Measurements from ENCODE around the gene LRRIQ1.
"Not testable (repeated sequence)": the region's sequence is repeated elsewhere in the genome, so short reads cannot be mapped to it uniquely, and the experiment has no call there.

LRRIQ1 gene, protein sequence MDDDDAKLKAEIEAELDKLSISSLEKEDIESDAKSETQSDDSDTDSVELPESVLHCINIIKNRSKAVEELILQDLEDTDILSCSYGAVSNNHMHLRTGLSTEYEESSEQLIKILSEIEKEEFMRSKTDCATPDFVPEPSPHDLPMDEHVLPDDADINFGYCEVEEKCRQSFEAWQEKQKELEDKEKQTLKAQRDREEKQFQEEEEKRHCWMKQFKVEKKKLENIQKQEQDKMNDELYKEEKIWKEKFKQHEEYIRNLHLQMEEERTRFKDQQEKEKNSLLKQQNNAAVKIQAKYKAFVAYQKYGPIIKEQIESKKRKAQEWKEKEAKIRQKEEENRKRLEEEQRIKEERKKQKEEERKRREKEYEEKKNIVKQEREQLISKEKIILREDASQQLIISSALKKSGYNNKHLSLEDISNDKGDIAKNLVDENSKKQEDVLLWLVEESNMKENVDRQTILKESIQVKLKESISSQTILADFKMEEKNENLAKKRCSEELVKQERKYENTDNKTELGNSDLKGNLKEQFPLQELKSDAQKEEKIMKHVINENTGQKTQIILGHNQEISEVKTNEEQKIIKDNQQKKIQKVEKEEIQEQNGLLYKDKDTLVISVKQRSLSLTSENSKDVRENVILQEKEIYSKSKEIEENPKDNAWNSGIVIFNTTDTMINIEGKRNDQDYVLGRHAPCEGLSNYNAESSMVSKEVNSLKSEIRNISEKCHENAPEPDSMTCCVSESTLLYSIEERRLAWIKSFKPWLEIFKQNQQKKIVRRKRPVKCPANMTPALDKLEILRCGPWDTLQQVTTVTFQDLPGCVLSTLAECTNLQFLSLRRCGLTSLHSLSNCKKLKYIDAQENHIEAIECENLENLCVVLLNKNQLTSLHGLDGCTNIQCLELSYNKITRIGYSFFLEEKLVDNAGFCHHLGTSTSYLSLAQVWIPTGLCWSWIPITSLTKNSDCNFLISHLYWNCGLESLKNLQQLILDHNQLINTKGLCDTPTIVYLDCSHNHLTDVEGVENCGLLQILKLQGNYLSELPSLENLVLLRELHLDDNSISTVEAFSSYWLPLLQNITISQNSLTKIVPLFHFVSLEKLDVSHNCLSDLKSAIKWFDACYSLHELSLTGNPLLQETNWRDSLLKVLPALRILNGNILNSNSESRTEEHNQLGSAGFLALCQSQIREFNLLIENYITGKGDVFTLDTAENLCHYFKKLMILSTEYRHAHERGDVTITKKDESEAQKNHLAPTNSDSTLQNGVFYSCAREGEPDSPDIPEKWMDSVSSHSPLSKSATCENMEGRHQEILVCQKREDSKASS (N-terminal part only)

DNA sequence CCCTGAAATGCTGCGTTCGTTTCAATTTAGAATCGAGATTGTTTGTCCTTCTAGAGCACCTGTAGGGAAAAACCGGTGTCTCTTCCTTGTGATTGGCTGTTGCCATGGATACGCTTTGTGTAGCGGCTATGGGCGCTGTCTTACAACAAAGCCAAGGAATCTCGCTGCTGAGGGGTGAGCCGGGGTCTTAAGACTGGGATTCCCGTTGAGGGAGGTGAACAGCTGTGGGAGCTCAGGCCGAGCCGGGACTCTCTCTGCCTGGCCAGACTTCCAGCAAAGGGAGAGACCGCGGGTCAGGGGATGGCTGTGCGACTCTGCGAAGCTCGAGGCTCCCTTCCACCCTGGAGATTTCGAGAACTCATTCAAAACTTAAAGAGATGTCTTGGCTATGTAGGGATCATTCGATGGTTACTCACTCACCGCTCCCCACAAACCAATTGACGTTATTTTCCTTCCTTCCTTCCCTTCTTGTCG lies at the start of gene LRRIQ1, which contains the start of gene TSPAN19:
LRRIQ1 (plus strand) TSS at position 118 of the 474 bp plus-strand sequence. CDS start 1,826 bp downstream, outside the sequence.
TSPAN19 (minus strand) TSS at position 44 of the 474 bp plus-strand sequence. CDS start 6,331 bp downstream, outside the sequence.
- DNase-seq: no peak

DNA sequence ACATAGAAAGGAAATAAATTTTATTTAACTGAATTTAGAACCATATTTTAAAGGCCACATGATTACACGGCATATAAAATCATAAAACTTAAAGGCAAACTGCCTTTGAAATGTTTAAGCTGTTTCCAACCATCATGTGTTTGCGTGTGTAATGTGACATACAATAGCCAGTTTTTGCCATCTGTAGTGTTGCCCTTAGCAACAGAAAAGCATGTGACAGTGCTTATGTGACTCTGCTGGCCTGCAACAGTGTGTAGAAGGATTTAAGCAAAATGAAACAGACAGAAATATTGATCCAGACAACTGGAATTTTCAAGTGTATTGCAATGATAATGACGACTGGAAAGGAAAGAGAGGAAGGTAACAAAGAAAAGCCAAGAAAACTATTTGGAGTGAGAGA lies 49.6 kb upstream of the LRRIQ1 start:
- no peak for DNase-seq

DNA sequence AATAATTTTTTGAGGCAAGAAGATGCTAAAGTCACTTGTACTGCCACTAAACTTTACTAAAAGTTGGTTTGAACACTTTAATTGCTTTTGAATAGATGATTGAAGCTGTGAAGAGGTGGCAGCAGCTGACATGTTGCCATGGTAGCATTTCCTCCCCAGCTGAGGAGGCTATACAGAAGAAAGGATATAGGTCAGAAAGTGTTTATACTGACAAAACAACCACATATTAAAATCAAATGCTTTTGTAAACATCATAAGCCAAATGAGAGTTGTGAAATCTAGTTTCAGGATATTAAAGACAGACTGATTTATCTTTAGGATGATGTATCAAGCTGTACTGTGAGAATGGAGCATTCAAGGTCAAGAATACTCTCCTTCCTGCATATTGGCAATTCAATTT lies 41.7 kb upstream of the LRRIQ1 start:
- DNase-seq: no peak

DNA sequence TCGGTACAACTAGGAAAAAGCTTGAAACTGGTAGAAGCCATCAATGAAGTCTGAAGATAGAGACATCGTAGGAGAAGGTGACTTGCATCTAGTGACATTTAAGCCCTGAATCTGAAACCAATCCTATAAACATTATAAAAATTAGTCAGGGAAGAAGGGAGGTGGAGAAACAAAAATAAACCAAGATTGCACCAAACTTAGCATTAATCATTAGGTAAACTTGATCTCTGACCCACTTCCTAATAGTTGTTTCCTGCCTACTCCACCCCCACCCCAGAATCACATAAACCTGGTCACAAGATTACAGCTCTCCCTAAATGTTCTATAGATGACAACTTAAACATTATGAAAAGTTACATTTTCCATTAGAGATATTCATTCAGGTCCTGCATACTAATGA lies 40.5 kb upstream of the LRRIQ1 start:
- no peak for DNase-seq

DNA sequence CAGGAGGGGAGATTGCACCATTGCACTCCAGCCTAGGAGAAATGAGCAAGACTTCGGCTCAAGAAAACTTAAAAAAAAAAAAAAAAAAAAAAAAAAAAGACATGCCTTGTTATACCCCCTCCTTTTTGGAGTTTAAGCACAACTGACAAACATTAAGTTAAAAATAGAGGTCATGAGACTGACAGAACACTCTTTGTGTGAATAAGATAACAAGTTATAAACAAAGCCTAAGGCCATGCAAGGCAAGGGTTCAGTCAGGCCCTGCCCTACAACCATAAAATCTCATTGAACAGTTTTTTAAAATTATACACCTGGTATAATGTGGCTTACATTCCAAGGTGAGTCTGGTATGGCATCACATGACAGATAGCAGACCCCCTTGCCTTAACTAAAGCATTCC lies 39.4 kb upstream of the LRRIQ1 start:
- DNase-seq: no peak

DNA sequence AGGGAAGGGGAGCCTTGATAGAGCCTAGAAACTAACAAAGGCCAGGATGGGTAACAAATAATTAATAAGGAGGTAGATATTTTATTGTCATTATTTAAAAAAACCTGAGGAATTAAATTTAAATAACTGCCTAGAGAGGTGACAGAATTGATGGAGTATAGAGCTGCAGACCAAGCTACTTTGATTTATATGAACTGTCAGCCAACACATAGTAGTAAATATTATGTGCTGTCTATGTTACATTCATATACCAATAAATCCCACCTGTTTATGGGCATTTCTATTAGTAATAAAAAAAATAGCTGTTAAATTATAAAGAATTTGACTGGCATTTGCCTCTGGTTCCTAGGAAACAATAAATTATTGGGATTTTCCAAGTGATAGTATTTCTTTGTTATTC lies 37.8 kb upstream of the LRRIQ1 start:
- no peak for DNase-seq

DNA sequence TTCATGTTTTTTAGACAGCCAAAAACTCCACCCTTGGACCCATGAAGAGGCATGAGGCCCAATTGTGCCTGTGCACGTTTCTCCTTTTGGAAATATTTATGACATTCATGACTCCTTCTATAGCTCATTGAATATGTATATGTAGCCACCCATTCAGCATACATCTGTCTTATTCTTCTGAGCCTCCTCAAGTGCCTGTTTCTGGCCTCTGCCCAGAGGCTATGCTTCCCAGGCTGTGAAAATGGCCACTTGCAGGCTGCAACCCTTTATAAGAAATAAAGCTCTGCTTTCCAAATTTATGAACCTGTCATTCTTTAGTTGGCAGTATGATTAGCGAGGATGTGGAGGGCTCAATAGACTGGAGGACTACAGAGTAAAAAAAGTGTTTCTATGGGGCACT lies 35.4 kb upstream of the LRRIQ1 start:
- no peak for DNase-seq

DNA sequence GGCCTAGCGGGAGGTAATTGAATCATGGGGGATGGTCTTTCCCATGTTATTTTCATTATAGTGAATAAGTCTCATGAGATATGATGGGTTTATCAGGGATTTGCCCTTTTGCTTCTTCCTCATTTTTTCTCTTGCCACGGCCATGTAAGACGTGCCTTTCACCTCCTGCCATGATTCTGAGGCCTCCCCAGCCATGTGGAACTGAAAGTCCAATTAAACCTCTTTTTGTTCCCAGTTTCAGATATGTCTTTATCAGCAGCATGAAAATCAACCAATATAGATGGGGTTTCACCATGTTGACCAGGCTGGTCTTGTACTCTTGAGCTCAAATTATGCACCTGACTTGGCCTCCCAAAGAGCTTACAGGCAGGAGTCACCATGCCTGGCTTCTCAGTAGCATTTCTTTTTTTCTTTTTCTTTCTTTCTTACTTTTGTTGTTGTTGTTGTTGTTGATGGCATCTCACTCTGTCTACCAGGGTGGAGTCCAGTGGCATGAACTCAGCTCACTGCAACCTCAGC lies 33.3 kb upstream of the LRRIQ1 start:
- no peak for DNase-seq

DNA sequence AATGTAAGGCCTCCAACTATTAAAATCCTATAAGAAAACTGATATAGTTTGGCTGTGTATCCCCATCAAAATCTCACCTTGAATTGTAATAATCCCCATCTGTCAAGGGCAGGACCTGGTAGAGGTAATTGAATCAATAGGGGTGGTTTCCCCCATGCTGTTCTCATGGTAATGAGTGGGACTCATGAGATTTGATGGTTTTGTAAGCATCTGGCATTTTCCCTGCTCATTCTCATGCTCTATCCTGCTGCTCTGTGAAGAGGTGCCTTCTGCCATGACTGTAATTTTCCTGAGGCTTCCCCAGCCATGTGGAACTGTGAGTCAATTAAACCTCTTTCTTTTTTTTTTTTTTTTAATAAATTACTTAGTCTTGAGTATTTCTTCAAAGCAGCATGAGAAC lies 31.9 kb upstream of the LRRIQ1 start:
- DNase-seq: no peak

DNA sequence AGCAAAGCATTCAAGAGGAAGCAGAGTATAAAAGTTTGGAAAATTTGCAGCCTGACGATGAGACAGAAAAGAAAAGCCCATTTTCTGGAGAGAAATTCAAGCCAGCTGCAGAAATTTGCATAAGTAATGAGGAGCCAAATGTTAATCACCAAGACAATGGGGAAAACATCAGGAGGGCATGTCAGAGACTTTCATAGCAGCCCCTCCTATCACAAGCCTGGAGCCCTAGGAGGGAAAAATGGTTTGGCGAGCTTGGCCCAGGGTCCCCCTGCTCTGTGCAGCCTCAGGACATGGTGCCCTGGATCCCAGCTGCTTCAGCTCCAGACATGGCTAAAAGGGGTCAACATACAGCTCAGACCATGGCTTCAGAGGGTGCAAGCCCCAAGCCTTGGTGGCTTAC lies 31.1 kb upstream of the LRRIQ1 start:
- not testable (repeated sequence) for DNase-seq

DNA sequence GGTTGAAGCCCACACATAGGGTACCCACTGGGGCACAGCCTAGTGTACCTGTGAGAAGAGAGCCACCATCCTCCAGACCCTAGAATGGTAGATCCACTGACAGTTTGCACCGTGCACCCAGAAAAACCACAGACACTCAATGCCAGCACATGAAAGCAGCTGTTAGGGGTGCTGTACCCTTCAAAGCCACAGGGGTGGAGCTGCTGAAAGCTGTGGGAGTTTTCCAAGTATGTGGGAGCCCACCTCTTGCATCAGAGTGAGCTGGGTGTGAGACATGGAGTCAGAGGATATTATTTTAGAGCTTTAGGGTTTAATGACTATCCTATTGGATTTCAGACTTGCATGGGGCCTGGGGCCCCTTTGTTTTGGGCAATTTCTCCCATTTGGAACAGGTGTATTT lies 30.5 kb upstream of the LRRIQ1 start:
- no peak for DNase-seq

DNA sequence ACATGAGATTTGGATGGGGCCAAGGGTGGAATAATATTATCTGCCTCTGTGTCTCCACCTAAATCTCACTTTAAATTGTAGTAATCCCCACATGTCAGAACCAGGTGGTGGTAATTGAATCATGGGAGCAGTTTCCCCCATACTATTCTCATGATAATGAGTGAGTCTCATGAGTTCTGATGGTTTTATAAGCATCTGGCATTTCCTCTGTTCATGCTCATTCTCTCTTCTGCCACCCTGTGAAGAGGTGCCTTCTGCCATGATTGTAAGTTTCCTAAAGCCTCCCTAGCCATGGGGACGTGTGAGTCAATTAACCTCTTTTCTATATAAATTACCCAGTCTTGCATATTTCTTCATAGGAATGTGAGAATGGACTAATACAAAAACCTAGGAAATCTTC lies 29.9 kb upstream of the LRRIQ1 start:
- DNase-seq: no peak

DNA sequence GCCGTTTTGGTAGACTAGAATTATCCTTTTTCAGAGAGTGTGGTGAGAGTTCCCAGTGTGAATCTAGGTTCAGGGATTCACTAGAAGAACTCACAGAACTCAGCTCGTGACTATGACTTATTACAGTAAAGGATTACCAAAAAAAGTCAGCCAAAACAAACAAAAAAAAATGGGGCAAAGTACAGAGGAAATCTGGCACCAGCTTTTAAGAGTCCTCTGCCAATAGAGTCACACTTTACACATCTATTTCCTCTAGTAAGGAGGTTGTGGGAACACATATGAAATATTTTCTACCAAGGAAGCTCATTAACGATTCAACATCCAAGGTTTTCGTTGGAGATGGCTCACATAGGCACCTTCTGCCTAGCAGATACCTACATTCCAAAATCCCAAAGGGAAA lies 28.3 kb upstream of the LRRIQ1 start:
- no peak for DNase-seq

DNA sequence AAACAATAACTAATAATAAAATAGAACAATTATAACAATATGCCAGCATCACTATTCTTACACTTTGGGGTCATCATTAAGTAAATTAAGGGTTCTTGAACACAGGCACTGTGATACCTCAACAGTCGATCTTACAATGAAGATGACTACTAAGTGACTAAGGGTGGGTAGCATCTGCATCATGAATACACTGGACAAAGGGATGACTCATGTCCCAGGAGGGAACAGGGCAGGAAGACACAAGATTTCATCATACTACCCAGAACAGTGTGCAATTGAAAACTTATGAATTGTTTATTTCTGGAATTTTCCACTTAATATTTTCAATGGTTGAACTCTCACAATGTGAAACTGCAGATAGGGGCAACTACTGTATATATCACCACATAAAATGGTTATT lies 19.7 kb upstream of the LRRIQ1 start:
- DNase-seq: no peak

DNA sequence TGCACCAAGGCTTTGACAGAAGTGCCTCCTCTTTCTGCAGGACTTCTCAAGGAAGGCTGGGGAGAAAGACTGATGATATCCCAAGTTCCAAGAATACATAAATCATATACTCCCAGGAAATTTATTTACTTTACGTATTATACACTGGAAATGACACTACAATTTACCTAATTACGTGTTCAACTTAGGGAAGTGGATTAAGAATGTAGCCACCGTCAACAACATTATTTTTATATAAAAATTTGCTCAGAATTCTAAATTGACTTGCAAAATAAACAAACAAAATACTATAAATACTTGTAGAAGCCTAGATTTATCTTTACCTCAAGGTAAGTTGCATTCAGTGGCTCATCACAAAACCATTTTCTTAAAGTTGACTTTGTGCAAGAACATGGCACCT lies 19.0 kb upstream of the LRRIQ1 start:
- DNase-seq: no peak

DNA sequence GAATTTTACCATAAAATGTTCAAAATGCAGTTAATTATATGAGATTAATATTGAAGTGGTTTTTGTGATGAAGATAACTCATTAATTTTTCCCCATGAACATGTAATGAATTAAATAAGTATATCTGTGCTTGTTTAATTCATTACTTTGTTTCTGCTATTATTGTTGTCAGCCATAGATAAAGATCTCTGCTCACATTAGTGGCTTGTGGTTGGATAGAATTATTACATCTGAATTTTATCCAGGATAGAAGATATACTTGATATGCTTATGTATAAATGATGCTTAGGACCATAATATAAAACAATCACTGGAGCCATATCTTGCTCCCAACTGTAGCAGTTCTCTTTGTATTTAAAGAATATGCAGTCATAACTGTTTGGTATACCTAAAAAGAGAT lies 18.5 kb upstream of the LRRIQ1 start:
- DNase-seq: no peak

DNA sequence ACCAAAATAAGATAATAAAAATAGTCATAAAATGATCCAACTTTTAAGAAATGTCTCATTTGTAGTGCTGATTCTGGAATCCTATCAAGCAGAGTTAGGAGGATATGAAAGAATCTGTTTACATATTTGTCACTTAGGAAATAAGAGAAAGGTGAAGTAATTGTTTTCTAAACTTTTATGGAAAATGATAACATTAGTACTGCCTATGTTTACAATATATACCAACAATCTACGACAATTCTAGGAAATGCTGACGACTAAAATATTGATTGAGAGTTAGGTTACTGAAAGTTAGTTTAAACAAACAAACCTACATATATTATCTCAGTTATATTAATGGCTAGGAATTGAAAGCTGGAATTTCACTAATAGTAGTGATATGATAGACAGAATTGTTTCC lies 18.1 kb upstream of the LRRIQ1 start:
- no peak for DNase-seq

DNA sequence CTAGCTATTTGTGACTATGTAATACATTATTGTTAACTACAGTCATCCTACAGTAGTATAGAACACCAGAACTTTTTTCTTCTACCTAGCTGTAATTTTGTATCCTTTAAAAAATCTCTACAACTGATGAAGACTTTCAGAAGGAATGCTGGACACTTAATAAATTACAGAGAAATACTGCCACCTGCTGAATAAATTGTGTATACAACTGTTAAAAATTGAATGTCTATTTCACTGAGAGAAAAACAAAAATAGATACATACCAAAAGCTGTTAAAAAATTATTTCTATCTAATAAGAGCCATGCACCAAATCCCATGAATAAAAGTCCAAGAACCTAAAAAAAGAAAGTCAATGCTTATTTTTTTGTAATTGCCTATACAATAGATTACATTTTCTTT lies 6.7 kb upstream of the LRRIQ1 start:
- DNase-seq: no peak

DNA sequence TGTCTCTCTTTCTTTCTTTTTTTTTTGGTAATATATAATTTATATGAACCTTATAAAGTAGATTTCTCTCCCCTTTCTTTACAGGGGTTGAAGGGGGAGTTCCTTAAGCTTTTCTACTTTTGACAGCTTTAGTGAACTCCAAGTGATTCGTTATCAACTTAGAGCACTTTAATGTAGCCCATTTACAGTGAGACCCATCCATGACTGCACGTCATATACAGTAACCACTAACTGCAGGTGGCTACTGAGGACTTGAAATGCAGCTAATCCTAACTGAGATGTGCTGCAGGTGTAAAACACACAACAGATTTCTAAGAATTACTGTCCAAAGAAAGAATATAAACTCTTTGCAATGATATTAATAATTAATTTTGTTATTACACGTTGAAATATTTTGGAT lies 582 bp downstream of the LRRIQ1 start:
- DNase-seq: no peak

DNA sequence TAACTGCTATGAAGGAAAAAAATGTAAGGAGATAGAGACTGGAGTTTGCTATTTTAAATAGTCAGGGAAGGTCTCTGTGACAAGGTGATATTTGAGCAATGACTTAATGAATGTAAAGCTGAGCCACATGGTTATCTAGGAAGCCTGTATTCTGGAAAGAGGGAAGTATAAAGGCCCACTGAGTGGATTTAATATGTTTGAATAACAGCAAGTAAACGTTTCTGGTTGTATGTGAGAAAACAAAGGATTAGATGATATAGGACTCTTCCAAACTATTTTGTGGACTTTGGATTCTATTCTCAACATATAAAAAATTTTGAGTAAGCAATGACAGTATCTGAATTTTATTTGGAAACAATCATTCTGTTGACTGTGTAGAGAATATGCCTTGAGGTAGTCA lies 5.2 kb downstream of the LRRIQ1 start:
- DNase-seq: no peak

DNA sequence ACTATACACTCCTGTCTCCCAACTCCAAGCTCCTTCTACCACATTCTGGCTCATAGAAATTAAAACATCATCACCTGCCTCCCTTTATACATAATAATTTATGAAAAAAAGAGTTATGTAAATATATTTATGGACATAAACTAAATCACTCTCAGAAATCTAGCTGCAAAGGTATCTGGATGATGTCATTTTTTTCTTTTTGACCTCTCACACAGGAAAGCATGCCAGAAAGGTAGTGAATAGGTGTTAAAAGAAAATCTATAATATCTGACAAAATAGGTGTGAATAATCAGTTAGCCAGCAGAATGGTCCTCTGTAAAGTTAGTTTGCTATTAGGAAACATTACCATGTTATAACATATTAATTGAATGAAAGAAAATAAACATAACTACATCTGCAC lies 7.7 kb downstream of the LRRIQ1 start:
- DNase-seq: no peak

DNA sequence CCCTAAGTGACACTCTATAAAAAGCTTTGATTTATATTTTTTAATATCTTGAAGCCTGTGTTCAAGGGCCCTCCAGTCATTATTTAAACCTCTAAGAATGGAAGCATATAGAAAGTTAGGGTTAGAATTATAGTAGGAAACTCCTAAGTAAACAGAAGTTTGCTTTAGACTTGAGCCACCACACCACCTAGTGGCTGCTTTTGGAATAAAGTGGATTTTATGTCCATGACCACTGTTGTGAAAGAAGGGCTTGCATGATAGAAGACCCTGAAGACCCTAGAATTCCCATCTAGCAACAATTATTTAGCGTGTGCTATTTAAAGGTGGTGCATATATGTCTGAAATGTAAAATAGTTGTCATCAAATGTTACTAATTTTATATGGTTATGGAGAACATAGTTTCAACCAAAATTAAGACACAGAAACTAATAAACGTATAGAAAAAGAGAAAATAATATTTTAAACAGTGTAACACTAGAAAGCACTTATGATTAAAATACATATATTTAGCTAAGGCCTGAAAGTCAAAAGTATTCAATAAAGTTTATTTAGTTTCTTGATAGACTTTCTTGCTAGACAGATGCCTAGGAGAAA lies 21.3 kb downstream of the LRRIQ1 start:
- no peak for DNase-seq
